ENCODE data around the gene BAX. TPM values are rescaled to one million over a fixed set of nuclear protein-coding genes. Genes with fewer than 3 reads are reported as not detected.

BAX gene
- total RNA-seq, 4 donors from 2014 or later: 71.0 to 138 (median 104) TPM

GRCh38 chr19:48968179-48968661 is 13.5 kb downstream of the BAX start:
- DNase-seq: no peak
- Histone ChIP-seq H3K27ac (peak overlapping the region in 2 of 4 donors; percentile 46 to 96), H3K27me3 (no peaks in the 10 kb centered on the region), H3K4me3 (no peak overlapping the region), H3K36me3 (peaks cover 0 to 62% (median 0%) of the 10 kb centered on the region in 3 donors), H3K4me1 (peaks cover 0 to 33% (median 27%) of the 10 kb centered on the region in 4 donors), H3K9me3 (no peaks in the 10 kb centered on the region)
- TF ChIP-seq POLR2A (IDR thresholded peaks at IDR 0.05) (peak in 1 of 2 donors; percentile 28), CTCF (IDR thresholded peaks at IDR 0.05) (no peak)

- Histone ChIP-seq H3K36me3 (peaks cover 0 to 68% (median 0%) of the 10 kb centered on the region in 3 donors), H3K27me3 (no peaks in the 10 kb centered on the region), H3K9me3 (no peaks in the 10 kb centered on the region), H3K4me3 (no peak overlapping the region), H3K4me1 (peaks cover 0 to 27% (median 21%) of the 10 kb centered on the region in 4 donors), H3K27ac (peak overlapping the region in 1 of 4 donors; percentile 96)
- TF ChIP-seq POLR2A (IDR thresholded peaks at IDR 0.05) (no peak), CTCF (IDR thresholded peaks at IDR 0.05) (no peak)
- DNase-seq: no peak
These were observed 14.1 kb downstream of the BAX start for GRCh38 chr19:48968813-48969218.

- DNase-seq: no peak
- H3K27ac ChIP-seq: no peak overlapping the region
These were observed 14.8 kb downstream of the BAX start for GRCh38 chr19:48969276-48970138.

GRCh38 chr19:48970139-48970766 is 15.6 kb downstream of the BAX start:
- Histone ChIP-seq H3K4me1 (peaks cover 0 to 18% (median 16%) of the 10 kb centered on the region in 4 donors), H3K36me3 (peaks cover 0 to 78% (median 0%) of the 10 kb centered on the region in 3 donors), H3K4me3 (no peak overlapping the region), H3K27me3 (no peaks in the 10 kb centered on the region), H3K27ac (no peak overlapping the region), H3K9me3 (no peaks in the 10 kb centered on the region)
- TF ChIP-seq CTCF (IDR thresholded peaks at IDR 0.05): no peak
- no peak for TF ChIP-seq POLR2A (IDR thresholded peaks at IDR 0.05)
- DNase-seq: no peak

More at GRCh38 chr19:48969276-48970138, 14.8 kb downstream of the BAX start:
- Histone ChIP-seq H3K27me3 (no peaks in the 10 kb centered on the region), H3K36me3 (peaks cover 0 to 75% (median 0%) of the 10 kb centered on the region in 3 donors), H3K4me3 (no peak overlapping the region), H3K4me1 (peaks cover 0 to 20% (median 16%) of the 10 kb centered on the region in 4 donors), H3K9me3 (no peaks in the 10 kb centered on the region)
- no peak for TF ChIP-seq POLR2A (IDR thresholded peaks at IDR 0.05)
- TF ChIP-seq CTCF (IDR thresholded peaks at IDR 0.05): no peak

DNA sequence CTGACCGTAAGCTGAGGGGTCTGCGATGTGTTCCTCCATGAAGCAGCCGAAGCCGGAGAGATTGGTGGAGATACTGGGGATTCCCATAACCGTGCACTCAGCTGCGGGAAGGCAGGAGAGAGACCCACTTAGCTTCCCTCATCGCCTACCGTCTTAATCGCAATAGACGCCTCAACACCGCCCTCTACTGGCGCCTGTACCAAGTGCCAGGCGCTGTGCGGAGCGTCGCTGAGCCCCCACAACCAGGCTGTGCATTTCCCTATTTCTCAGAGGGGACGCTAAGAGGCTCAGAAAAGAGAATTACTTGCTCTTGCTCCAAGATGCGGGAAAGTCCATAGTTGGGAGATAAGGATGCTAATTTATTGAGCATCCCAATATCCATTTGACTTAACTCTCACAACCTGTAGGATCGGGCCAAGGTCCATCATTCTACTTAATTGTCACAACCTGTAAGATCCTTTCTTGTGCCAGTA is 16.3 kb downstream of the BAX start:
- Histone ChIP-seq H3K36me3 (peaks cover 0 to 77% (median 0%) of the 10 kb centered on the region in 3 donors), H3K9me3 (no peaks in the 10 kb centered on the region), H3K4me3 (no peak overlapping the region), H3K4me1 (peaks cover 0 to 18% (median 16%) of the 10 kb centered on the region in 4 donors), H3K27me3 (no peaks in the 10 kb centered on the region), H3K27ac (no peak overlapping the region)
- DNase-seq: peak; percentile 83 to 94 (median 86)
- peak; percentile 78 to 93 (median 87) for TF ChIP-seq CTCF (IDR thresholded peaks at IDR 0.05)
- TF ChIP-seq POLR2A (IDR thresholded peaks at IDR 0.05): no peak
